Skin epidermis (tissue), 12 donors: Measurements from ENCODE around the gene UHRF2.

Experiments used
- H3K27ac ChIP-seq, 21 experiments: fragments of 200-600 bp; sonication (generic) in 11 of 21; one replicate each; pipeline ENCODE4 v1.5.0; 2020; ENCODE audit warnings: mild to moderate bottlenecking in 3 of 21, inconsistent platforms in 2 of 21, moderate library complexity in 2 of 21
- H3K4me3 ChIP-seq, 7 experiments: fragments of 200-600 bp; sonication (generic) in 2 of 7; one replicate each; pipeline ENCODE4 v1.5.0; 2020; ENCODE audit warnings: inconsistent platforms in 2 of 7, mild to moderate bottlenecking in 2 of 7, moderate library complexity in 1 of 7

Gene UHRF2

DNA sequence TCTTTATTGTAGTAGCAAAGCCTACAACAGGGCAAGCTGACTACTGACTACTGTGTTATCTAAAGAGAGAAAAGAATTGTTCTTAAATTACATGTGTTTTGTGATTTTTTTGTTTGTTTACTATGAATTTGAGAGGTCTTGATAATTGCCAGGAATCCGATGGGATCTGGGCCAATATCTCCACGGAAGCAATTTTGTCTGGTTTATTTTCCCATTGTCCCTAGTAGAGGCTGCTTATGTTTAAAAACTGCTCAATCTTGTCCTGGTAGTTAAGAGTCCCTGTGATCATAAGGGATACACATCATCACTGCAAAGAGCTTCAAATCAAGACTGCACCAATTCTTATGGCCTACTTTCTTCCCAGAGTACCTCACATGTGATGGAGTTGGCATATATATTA, 138.1 kb downstream of the UHRF2 start:
- Histone ChIP-seq H3K4me3 (no peak overlapping the region), H3K27ac (peak overlapping the region in 3 of 21 experiments; percentile 11 to 76 (median 68))

DNA sequence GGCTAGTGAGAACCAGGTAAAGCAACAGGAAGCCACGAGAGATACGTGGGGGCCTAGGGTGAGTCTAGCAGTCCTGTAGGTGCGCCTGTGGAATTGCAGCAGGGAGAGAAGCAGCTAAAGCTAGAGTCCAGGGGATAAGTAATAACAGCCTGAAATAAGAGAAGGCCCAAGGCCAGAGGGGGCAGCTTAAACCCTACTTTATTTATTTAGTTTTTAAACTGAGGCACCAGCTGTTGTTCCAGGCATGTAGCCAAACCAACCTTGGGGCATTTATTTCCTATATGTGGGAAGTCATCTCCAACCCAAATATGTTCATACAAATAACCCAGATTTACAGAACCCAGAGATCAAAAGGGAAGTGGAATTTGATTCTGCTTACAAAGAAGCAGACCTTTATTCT, 139.0 kb downstream of the UHRF2 start:
- H3K27ac ChIP-seq, result peak overlapping the region in 10 of 21 experiments; percentile 1 to 77 (median 32)

GRCh38 chr9:6552498-6553121, 139.6 kb downstream of the UHRF2 start:
- Histone ChIP-seq H3K4me3 (no peak overlapping the region), H3K27ac (peak overlapping the region in 9 of 21 experiments; percentile 1 to 77 (median 55))

More for the DNA sequence above, 139.0 kb downstream of the UHRF2 start:
- H3K4me3 ChIP-seq, result no peak overlapping the region

GRCh38 chr9:6553866-6554265, 140.9 kb downstream of the UHRF2 start:
- Histone ChIP-seq H3K27ac (peak overlapping the region in 3 of 21 experiments; percentile 43 to 77 (median 76)), H3K4me3 (no peak overlapping the region)
